Gastroesophageal sphincter (tissue), 4 donors: Measurements from ENCODE around the gene CDK5R1. TPM values are rescaled to one million over a fixed set of nuclear protein-coding genes. Genes with fewer than 3 reads are reported as not detected.

ENCODE experiments used
- ATAC-seq: fragments of 150-250 bp; one replicate; pipeline ENCODE4 v1.9.1; 2016; ENCODE audit warnings: mild to moderate bottlenecking, moderate library complexity
- H3K27ac ChIP-seq, 4 donors: fragments of 200-600 bp; sonication (generic) in 3 of 4; 1 replicate in 3 of 4; 2 replicates in 1 of 4; pipeline ENCODE4 v1.5.1; 2016 to 2019
- H3K27me3 ChIP-seq: fragments of 200-600 bp; sonication (generic); one replicate; pipeline ENCODE4 v1.5.1; 2019
- H3K36me3 ChIP-seq, 2 donors: fragments of 200-600 bp; sonication (generic); one replicate each; pipeline ENCODE4 v1.5.1; 2019; ENCODE audit warnings: control low read depth in 1 of 2
- H3K4me1 ChIP-seq, 3 donors: fragments of 200-600 bp; sonication (generic); 1 replicate in 2 of 3; 2 replicates in 1 of 3; pipeline ENCODE4 v1.5.1; 2016 to 2019; ENCODE audit warnings: control low read depth in 2 of 3
- H3K4me3 ChIP-seq, 2 donors: fragments of 200-600 bp; sonication (generic); one replicate each; pipeline ENCODE4 v1.5.1; 2019; ENCODE audit warnings: mild to moderate bottlenecking in 1 of 2, moderate library complexity in 1 of 2
- H3K9me3 ChIP-seq, 3 donors: fragments of 200-600 bp; sonication (generic); one replicate each; pipeline ENCODE4 v1.5.1; 2017 to 2019; ENCODE audit warnings: control low read depth in 2 of 3
- CTCF ChIP-seq, 4 experiments: fragments of 200-600 bp in 2 of 4; fragments of 450-650 bp in 2 of 4; sonication (generic) in 1 of 4; IDR thresholded peaks; one replicate each; pipeline ENCODE4 v1.5.1; 2017 to 2019; ENCODE audit warnings: antibody characterized with exemption in 4 of 4, mild to moderate bottlenecking in 2 of 4, moderate library complexity in 2 of 4
- EP300 ChIP-seq: sonication (generic); formaldehyde crosslinking; IDR thresholded peaks from one replicate; pipeline ENCODE4 v1.6.1; 2017; ENCODE audit warnings: antibody characterized with exemption, mild to moderate bottlenecking
- POLR2A ChIP-seq, 2 donors: fragments of 450-650 bp; IDR thresholded peaks; one replicate each; pipeline ENCODE4 v1.6.1; 2017; ENCODE audit warnings: antibody characterized with exemption in 2 of 2, mild to moderate bottlenecking in 2 of 2, moderate library complexity in 1 of 2
- POLR2AphosphoS5 ChIP-seq: sonication (generic); formaldehyde crosslinking; IDR thresholded peaks from one replicate; pipeline ENCODE4 v1.6.1; 2017; ENCODE audit warnings: antibody characterized with exemption
- WGBS, 2 donors: methylation state at CpG; one replicate each; pipeline ENCODE4 v1.1.5; 2018; ENCODE audit warnings: low coverage in 1 of 2; 5-methylcytosine and 5-hydroxymethylcytosine counted together
- total RNA-seq, 4 donors: library from RNA; depleted of rRNA; stranded (reverse); fragments of >200 nt; gene quantifications; one replicate each; pipeline ENCODE4 v1.1.0, GENCODE V29; 2016

Gene CDK5R1
- total RNA-seq, 4 donors from 2014 or later = 0.54 to 1.5 (median 1.0) TPM; not detected in 1

- H3K4me3 ChIP-seq = no peak overlapping the region
- WGBS, 2 donors = 100% methylated on average over 3 of the region's 4 CpGs; no CpG with 5 or more reads in 1 of the 2 donors
- H3K27ac ChIP-seq = no peak overlapping the region
- no peaks in the 10 kb centered on the region for H3K9me3 ChIP-seq
- H3K36me3 ChIP-seq = peaks cover 4 to 97% of the 10 kb centered on the region in 2 donors
- H3K27me3 ChIP-seq = no peaks in the 10 kb centered on the region
- TF ChIP-seq POLR2A (IDR thresholded peaks at IDR 0.05) (no peak), EP300 (no peak), POLR2AphosphoS5 (no peak), CTCF (IDR thresholded peaks at IDR 0.05) (no peak)
- H3K4me1 ChIP-seq = no peaks in the 10 kb centered on the region
- no peak for ATAC-seq
Measured at GRCh38 chr17:32471652-32472051, 15.1 kb upstream of the CDK5R1 start.

- Histone ChIP-seq H3K27me3 (no peaks in the 10 kb centered on the region), H3K4me1 (no peaks in the 10 kb centered on the region), H3K36me3 (peaks cover 8 to 100% of the 10 kb centered on the region in 2 donors), H3K27ac (no peak overlapping the region), H3K9me3 (no peaks in the 10 kb centered on the region), H3K4me3 (no peak overlapping the region)
- TF ChIP-seq POLR2AphosphoS5 (no peak), EP300 (no peak), CTCF (IDR thresholded peaks at IDR 0.05) (no peak), POLR2A (IDR thresholded peaks at IDR 0.05) (no peak)
- 85 to 100% methylated on average over 2 to 3 of the region's 3 CpGs for WGBS, 2 donors
- ATAC-seq = no peak
Measured at GRCh38 chr17:32475258-32475657, 11.5 kb upstream of the CDK5R1 start.

GRCh38 chr17:32477220-32477619 lies 9.6 kb upstream of the CDK5R1 start:
- WGBS, 2 donors = 88 to 100% methylated on average over 1 to 8 of the region's 8 CpGs
- H3K36me3 ChIP-seq = peaks cover 8 to 100% of the 10 kb centered on the region in 2 donors
- no peaks in the 10 kb centered on the region for H3K4me1 ChIP-seq

GRCh38 chr17:32479074-32479617 lies 7.6 kb upstream of the CDK5R1 start:
- no peak for ATAC-seq
- WGBS, 2 donors = 54 to 63% methylated on average over 2 to 3 of the region's 5 CpGs
- no peak overlapping the region for H3K4me3 ChIP-seq

More at GRCh38 chr17:32477220-32477619, 9.6 kb upstream of the CDK5R1 start:
- no peak for TF ChIP-seq POLR2A (IDR thresholded peaks at IDR 0.05)
- Histone ChIP-seq H3K27ac (no peak overlapping the region), H3K4me3 (no peak overlapping the region), H3K9me3 (no peaks in the 10 kb centered on the region), H3K27me3 (no peaks in the 10 kb centered on the region)
- ATAC-seq = no peak

GRCh38 chr17:32481193-32481592 lies 5.6 kb upstream of the CDK5R1 start:
- Histone ChIP-seq H3K4me1 (peaks cover 0 to 37% (median 9%) of the 10 kb centered on the region in 3 donors), H3K27ac (no peak overlapping the region), H3K9me3 (no peaks in the 10 kb centered on the region), H3K27me3 (no peaks in the 10 kb centered on the region), H3K36me3 (peaks cover 3 to 67% of the 10 kb centered on the region in 2 donors), H3K4me3 (no peak overlapping the region)
- TF ChIP-seq EP300 (no peak), POLR2AphosphoS5 (no peak), CTCF (IDR thresholded peaks at IDR 0.05) (no peak), POLR2A (IDR thresholded peaks at IDR 0.05) (no peak)
- no peak for ATAC-seq
- WGBS, 2 donors = 60 to 61% methylated on average over 1 to 4 of the region's 8 CpGs

More at GRCh38 chr17:32479074-32479617, 7.6 kb upstream of the CDK5R1 start:
- Histone ChIP-seq H3K27me3 (no peaks in the 10 kb centered on the region), H3K36me3 (peaks cover 8 to 88% of the 10 kb centered on the region in 2 donors), H3K4me1 (peaks cover 0 to 17% (median 3%) of the 10 kb centered on the region in 3 donors), H3K27ac (no peak overlapping the region), H3K9me3 (no peaks in the 10 kb centered on the region)
- no peak for TF ChIP-seq POLR2AphosphoS5
- TF ChIP-seq EP300 = no peak
- TF ChIP-seq POLR2A (IDR thresholded peaks at IDR 0.05) = no peak
- no peak for TF ChIP-seq CTCF (IDR thresholded peaks at IDR 0.05)
